Stimulated activated naive B cell treated with anti-CD40 and anti-IgM and Interleukin-4, amounts not matched to agents 10 μg/mL and 1 μg/mL and 100 μg/mL, for 72 hours (primary cell): ENCODE results near the gene BUD13.
"Not testable (repeated sequence)": the region's sequence is repeated elsewhere in the genome, so short reads cannot be mapped to it uniquely, and the experiment has no call there.

Source experiments
- ATAC-seq, 2 donors: fragments of 150-1000 bp; cut with Tn5 transposase; replicated peaks; 2 replicates each; pipeline ENCODE4 v1.10.0; 2021; ENCODE audit warnings: moderate library complexity in 1 of 2
- DNase-seq: peaks from one replicate; pipeline ENCODE4 v3.0.0; 2021
- H3K27ac Mint-ChIP-seq: one replicate; pipeline ENCODE4 v1.8.0; 2022; ENCODE audit warnings: mild to moderate bottlenecking, mixed read lengths
- H3K27me3 Mint-ChIP-seq, 2 donors: one replicate each; pipeline ENCODE4 v1.8.0; 2022; ENCODE audit warnings: mixed read lengths in 2 of 2
- H3K36me3 Mint-ChIP-seq, 2 donors: one replicate each; pipeline ENCODE4 v1.8.0; 2022; ENCODE audit warnings: mixed read lengths in 2 of 2, mild to moderate bottlenecking in 1 of 2
- H3K4me1 Mint-ChIP-seq, 2 donors: one replicate each; pipeline ENCODE4 v1.8.0; 2022; ENCODE audit warnings: mixed read lengths in 2 of 2, mild to moderate bottlenecking in 1 of 2
- H3K4me3 Mint-ChIP-seq, 2 donors: one replicate each; pipeline ENCODE4 v1.8.0; 2022; ENCODE audit warnings: mild to moderate bottlenecking in 2 of 2, mixed read lengths in 2 of 2, moderate library complexity in 1 of 2
- H3K9me3 Mint-ChIP-seq, 2 donors: one replicate each; pipeline ENCODE4 v1.8.0; 2022; ENCODE audit warnings: mixed read lengths in 2 of 2, mild to moderate bottlenecking in 1 of 2

BUD13 gene

DNA sequence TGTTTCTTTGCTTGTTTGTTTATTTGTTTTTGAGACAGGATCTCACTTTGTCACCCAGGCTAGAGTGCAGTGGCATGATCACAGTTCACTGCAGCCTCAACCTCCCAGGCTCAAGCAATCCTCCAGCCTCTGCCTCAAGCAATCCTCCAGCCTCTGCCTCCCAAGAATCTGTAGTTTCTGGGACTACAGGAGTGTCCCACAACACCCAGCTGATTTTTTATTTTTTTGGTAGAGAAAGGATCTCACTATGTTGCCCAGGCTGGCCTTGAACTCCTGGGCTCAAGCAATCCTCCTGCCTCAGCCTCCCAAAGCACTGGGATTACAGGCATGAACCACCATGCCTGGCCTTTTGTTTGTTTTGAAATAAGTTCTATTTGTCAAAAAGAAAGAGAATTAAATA lies 28.9 kb upstream of the BUD13 start:
- H3K27me3 Mint-ChIP-seq: peaks cover 30 to 35% of the 10 kb centered on the region in 2 donors
- not testable (repeated sequence) for DNase-seq, H3K4me3 Mint-ChIP-seq, H3K27ac Mint-ChIP-seq, H3K36me3 Mint-ChIP-seq, H3K9me3 Mint-ChIP-seq, ATAC-seq, H3K4me1 Mint-ChIP-seq

DNA sequence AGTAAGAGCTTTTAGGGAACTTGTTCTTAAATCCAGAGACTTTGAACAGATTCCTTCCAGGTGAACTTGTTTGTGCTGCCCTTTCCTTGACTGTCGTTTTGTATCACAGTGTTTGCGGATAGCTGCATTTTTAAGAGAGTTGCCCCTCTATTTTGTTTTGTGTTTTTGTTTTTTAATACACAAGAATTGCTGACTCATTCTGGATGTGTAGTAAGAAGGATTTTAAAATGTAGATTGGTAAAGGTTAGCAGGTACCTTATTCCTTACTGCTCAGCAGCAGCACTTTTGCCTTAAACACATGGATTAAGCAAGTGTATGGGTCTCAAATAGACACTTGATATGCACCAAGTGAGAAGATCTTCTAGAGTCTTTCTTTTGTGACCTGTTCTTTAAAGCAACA lies 27.8 kb upstream of the BUD13 start:
- ATAC-seq (no peak), DNase-seq (no peak)
- H3K4me1 Mint-ChIP-seq: no peaks in the 10 kb centered on the region
- H3K27me3 Mint-ChIP-seq: peaks cover 30 to 35% of the 10 kb centered on the region in 2 donors
- H3K36me3 Mint-ChIP-seq: no peaks in the 10 kb centered on the region
- no peak overlapping the region for H3K4me3 Mint-ChIP-seq
- H3K27ac Mint-ChIP-seq: no peak overlapping the region
- no peaks in the 10 kb centered on the region for H3K9me3 Mint-ChIP-seq

DNA sequence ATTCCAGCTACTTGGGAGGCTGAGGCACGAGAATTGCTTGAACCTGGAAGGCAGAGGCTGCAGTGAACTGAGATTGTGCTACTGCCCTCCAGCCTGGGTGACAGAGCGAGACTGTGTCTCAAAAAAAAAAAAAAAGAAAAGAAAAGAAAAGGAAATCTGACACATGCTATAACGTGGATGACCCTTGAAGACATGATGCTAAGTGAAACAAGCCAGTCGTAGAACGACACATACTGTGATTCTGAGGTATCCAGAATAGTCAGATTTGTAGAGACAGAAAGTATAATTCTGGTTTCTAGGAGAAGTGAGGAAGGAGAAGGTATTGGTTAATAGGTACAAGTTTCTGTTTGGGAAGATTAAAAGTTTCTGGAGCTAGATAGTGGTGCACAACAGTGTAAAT lies 25.6 kb upstream of the BUD13 start:
- Mint-ChIP-seq H3K4me3 (no peak overlapping the region), H3K4me1 (no peaks in the 10 kb centered on the region), H3K36me3 (no peaks in the 10 kb centered on the region), H3K27me3 (peaks cover 23 to 28% of the 10 kb centered on the region in 2 donors), H3K9me3 (no peaks in the 10 kb centered on the region), H3K27ac (no peak overlapping the region)
- ATAC-seq (peak in 1 of 2 donors; percentile 31), DNase-seq (no peak)

DNA sequence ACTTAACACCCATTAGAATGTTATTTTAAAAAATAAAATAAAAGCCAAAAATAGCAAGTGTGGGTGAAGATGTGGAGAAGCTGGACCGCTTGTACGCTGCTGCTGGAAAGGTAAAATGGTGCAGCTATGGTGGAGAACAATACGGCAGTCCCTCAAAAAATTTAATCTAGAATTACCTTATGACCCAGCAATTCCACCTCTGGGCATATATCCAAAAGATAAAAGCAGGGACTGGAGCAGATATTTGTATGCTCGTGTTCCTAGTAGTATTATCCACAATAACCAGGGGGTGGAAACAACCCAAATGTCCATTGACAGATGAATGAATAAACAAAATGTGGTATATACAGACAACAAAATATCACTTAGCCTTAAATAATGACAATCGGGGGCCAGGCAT lies 25.0 kb upstream of the BUD13 start:
- H3K4me1 Mint-ChIP-seq: no peaks in the 10 kb centered on the region
- H3K4me3 Mint-ChIP-seq: no peak overlapping the region
- no peak overlapping the region for H3K27ac Mint-ChIP-seq
- H3K27me3 Mint-ChIP-seq: peaks cover 20 to 25% of the 10 kb centered on the region in 2 donors
- no peak for ATAC-seq
- no peaks in the 10 kb centered on the region for H3K36me3 Mint-ChIP-seq
- no peaks in the 10 kb centered on the region for H3K9me3 Mint-ChIP-seq
- no peak for DNase-seq

DNA sequence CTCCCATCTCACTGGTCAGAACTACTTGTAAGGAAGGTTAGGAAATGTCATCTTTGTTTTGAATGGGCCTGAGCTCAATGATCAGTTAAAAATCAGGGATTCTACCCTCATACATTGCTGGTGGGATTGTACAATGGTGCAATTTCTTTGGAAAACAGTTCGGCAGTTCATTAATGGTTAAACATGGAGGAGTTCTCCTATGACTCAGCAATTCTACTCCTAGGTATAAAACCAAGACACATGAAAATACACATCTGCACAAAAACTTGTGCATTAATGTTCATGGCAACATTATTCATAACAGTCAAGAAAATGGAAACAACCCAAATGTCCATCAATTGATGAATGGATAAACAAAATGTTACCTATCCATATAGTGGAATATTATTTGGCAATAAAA lies 23.8 kb upstream of the BUD13 start:
- ATAC-seq (no peak), DNase-seq (no peak)
- Mint-ChIP-seq H3K9me3 (no peaks in the 10 kb centered on the region), H3K27ac (no peak overlapping the region), H3K4me3 (no peak overlapping the region), H3K4me1 (peaks cover 0 to under 1% of the 10 kb centered on the region in 2 donors), H3K36me3 (no peaks in the 10 kb centered on the region), H3K27me3 (peaks cover 17 to 18% of the 10 kb centered on the region in 2 donors)

DNA sequence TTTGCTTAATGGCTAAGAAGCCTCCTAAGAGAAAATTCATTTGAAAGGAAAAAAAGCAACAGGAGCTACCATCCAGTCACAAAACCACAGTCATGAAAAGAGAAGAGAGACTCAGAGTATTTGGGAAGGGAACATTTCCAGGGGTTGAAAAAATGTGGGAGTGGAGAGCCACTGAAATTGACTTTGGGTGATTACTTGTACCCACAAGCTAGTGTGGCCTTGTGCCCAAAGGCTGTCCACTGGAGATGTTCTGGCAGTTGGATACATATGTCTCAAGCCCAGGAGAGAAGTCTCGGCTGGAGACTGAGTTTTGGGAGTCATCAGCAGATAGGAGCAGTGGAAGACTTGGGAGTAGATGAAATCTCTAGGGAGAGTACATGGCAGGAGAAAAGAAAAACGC lies 22.1 kb upstream of the BUD13 start:
- no peak for DNase-seq
- peaks cover 3 to 11% of the 10 kb centered on the region in 2 donors for H3K4me1 Mint-ChIP-seq
- no peaks in the 10 kb centered on the region for H3K36me3 Mint-ChIP-seq
- ATAC-seq: no peak
- H3K9me3 Mint-ChIP-seq: no peaks in the 10 kb centered on the region
- no peak overlapping the region for H3K27ac Mint-ChIP-seq
- H3K4me3 Mint-ChIP-seq: no peak overlapping the region
- H3K27me3 Mint-ChIP-seq: peaks cover 19 to 21% of the 10 kb centered on the region in 2 donors

DNA sequence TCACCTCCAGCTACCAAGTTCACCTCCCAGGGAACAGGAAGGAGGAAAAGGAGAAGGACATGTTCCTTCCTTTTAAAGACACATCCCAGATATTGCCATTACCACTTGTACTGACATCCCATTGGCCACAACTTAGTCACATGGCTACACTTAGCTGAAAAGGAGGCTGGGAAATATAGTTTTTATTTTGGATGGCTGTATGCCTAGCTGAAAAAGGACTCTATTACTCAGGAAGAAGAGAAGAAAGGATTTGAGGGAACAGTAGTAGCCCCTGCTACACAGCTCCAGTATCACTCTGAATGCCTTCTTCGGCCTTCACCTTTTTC lies 20.9 kb upstream of the BUD13 start:
- Mint-ChIP-seq H3K27ac (no peak overlapping the region), H3K27me3 (peaks cover 8 to 10% of the 10 kb centered on the region in 2 donors), H3K9me3 (no peaks in the 10 kb centered on the region), H3K4me1 (peaks cover 3 to 11% of the 10 kb centered on the region in 2 donors), H3K36me3 (no peaks in the 10 kb centered on the region), H3K4me3 (no peak overlapping the region)
- DNase-seq (no peak), ATAC-seq (no peak)

DNA sequence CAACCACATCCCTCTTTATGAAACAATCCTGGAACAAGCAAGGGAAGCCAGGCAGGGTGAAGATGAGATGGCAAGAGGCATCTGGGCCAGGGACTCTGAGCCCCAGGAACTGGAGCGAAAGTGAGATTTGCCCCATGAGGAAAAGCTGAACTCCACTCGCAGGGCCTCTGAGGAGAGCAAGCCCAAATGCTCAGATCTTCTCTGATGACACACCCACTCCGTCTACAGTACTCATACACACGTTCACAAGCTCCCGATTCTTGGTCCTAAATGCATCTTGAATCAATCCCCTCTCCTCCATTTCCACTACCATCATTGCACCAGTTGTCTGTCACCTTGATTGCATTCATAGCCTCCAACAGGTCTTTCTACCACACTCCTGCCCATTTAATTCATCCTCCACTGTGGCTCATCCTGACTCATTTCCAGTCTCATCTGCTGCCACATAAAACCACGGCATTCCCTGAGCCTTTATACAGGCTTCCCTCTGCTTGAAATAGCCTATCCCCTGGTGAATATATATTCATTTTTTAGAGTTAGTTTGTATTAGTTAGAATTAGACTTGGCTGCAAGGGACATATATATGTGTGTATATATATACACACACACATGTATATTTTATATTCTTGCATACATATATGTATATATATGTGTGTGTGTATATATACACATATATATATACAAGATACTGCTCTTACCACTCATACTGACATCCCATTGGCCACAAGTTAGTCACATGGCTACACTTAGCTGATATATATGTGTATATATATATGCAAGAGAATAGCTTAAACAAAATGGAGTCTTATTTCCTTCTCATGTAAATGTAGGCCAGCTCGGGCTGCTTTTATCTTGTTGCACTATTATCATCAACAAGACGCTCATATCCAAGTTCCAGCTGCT lies 20.3 kb upstream of the BUD13 start:
- ATAC-seq: no peak
- H3K4me1 Mint-ChIP-seq: peaks cover 8 to 18% of the 10 kb centered on the region in 2 donors
- H3K36me3 Mint-ChIP-seq: no peaks in the 10 kb centered on the region
- H3K27me3 Mint-ChIP-seq: peaks cover 7 to 10% of the 10 kb centered on the region in 2 donors
- no peak overlapping the region for H3K27ac Mint-ChIP-seq
- no peak for DNase-seq
- no peak overlapping the region for H3K4me3 Mint-ChIP-seq
- H3K9me3 Mint-ChIP-seq: no peaks in the 10 kb centered on the region

DNA sequence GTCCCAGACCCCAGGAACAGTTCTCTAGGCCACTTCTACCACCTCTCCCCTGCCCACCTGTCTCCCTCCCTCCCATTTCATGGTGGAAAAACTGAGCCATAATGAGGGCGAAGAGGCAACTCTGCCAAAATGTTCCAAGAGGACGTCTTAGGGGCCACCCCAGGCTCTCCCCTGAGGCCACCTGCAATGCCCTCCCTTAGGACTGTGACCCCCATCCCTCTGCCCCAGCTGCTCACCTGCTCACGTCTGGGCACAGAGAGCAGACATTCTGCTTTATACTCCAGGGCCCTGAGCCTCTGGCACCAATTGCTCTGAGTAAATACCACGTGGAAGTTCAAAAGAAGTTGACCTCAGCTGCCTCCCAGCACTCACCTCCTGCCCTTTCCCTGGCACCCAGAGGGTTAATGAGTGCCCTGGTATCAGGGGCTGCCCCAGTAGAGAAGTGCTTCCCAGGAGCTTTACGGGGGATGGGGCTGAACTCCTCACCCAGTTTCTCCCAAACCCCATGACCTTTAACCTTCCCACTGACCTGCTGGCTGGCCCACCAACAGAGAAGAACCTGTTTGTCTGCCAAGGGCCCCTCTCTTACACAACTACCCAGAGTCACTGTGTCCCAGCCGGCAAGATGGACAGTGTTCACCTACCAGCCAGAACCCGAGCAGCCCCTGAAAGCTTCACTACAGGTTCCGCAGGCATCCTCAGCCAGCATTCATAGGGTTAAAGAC lies 19.5 kb upstream of the BUD13 start:
- no peak overlapping the region for H3K4me3 Mint-ChIP-seq
- no peak overlapping the region for H3K27ac Mint-ChIP-seq
- no peaks in the 10 kb centered on the region for H3K9me3 Mint-ChIP-seq

DNA sequence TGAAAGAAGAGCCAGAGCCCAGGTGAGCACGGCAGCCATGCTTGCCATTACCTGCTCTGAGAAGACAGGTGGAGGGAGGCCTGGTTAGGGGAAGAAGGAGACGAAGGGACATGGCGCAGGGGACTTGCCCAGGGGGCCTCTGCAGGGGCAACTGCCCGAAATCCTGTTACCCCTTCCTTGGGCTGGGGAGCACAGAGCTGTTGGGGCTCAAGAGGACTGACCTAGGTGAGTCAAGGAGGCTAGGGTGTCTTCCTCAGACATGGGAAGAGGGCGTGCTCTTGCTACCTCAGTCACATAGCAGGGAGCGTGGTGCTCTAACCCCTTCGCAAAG lies 19.0 kb upstream of the BUD13 start, which contains the start of gene APOA5:
TSS of gene APOA5 (minus strand) at position 67 of the 331 bp plus-strand sequence. CDS start at position 48, 19 bp downstream.
- ATAC-seq (no peak), DNase-seq (no peak)
- H3K36me3 Mint-ChIP-seq: peaks cover 3 to 8% of the 10 kb centered on the region in 2 donors
- peaks cover 13 to 26% of the 10 kb centered on the region in 2 donors for H3K4me1 Mint-ChIP-seq
- H3K4me3 Mint-ChIP-seq: peak within 1 kb of the TSS in 1 of 2 donors; percentile 19
- H3K9me3 Mint-ChIP-seq: no peaks in the 10 kb centered on the region
- H3K27me3 Mint-ChIP-seq: peaks cover 7 to 10% of the 10 kb centered on the region in 2 donors
- no peak within 1 kb of the TSS for H3K27ac Mint-ChIP-seq

More for the DNA sequence above, 19.5 kb upstream of the BUD13 start:
- Mint-ChIP-seq H3K4me1 (peaks cover 8 to 21% of the 10 kb centered on the region in 2 donors), H3K27me3 (peaks cover 7 to 10% of the 10 kb centered on the region in 2 donors), H3K36me3 (peaks cover 0 to 3% of the 10 kb centered on the region in 2 donors)
- ATAC-seq (no peak), DNase-seq (no peak)

DNA sequence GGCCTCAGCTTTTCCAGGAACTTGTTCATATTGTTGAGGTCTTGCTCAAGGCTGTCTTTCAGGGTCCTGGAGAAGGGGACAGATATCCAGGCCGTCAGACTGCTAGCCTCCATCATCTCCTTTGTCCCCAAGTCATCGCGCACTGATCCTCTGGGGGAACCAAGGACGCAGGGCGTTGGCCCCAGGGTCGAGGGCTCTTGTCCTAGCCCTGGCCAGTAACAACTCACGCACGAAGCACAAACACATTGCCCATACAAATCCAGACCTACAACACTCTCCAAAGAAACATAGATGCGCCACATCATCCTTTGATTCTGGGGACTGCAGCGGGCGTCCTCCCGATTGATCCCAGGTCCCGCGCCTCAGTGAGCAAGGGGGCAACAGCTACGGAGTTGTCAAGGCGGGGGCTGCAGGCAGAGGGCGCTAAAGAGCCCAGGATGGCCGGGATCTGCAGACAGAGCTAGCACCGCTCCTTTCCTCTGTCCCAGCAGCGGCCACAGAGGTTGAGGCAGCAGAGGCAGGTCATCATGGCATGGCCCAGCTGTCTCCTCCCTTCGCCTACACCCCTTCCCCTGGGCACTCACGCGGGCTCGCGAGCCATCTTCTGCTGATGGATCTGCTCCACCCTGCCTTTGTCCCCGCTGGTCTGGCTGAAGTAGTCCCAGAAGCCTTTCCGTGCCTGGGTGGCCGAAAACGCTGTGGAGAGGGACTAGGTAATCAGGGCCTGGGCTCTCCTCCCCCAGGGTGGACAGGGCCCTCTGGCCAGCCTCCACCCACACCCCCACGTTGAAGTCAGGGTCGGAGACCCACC lies 18.4 kb upstream of the BUD13 start:
- no peak overlapping the region for H3K27ac Mint-ChIP-seq
- peaks cover 3 to 12% of the 10 kb centered on the region in 2 donors for H3K36me3 Mint-ChIP-seq
- H3K27me3 Mint-ChIP-seq: peaks cover 7 to 10% of the 10 kb centered on the region in 2 donors
- peaks cover 13 to 30% of the 10 kb centered on the region in 2 donors for H3K4me1 Mint-ChIP-seq
- DNase-seq (peak; percentile 44), ATAC-seq (peak; percentile 49 to 56)
- H3K9me3 Mint-ChIP-seq: no peaks in the 10 kb centered on the region
- peak overlapping the region in 1 of 2 donors; percentile 19 for H3K4me3 Mint-ChIP-seq

DNA sequence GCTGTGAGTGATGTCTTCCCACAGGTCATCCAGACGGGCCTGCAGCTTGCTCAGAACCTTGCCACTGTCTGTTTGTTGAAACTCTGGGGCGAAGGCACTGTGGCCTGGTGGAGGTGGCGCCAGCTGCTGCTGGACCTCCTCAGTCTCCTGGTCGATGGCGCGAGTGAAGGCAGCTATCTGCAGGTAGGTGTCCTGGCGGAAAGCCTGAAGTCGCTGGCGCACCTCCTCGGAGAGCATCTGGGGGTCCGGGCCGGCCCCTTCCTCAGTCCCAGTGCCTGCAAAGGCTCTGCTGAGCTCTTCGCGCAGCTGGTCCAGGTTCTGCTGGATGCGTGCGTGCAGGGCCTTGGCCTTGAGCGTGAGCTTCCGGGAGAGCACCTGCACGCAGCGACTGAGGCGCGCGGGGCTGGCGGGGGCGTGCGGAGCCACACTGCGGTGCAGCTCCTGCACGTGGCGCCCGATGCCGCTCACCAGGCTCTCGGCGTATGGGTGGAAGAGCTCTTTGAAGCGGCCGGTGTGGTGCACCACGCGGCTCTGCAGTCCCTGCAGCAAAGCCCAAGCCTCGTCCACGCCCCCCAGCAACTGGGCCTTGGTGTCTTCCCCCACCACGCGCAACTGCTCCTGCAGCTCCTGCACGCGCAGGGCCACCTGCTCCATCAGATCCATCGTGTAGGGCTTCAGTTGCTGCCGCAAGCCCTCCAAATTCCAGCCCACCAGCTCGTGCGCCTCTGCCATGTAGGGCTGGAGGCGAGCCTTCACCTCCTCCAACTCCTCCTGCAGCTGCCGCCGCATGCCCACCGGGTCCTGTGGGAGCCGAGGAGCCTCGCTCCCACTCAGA lies 17.6 kb upstream of the BUD13 start:
- H3K27me3 Mint-ChIP-seq: peaks cover 7 to 10% of the 10 kb centered on the region in 2 donors
- no peak overlapping the region for H3K27ac Mint-ChIP-seq
- H3K4me3 Mint-ChIP-seq: no peak overlapping the region
- H3K9me3 Mint-ChIP-seq: no peaks in the 10 kb centered on the region
- H3K36me3 Mint-ChIP-seq: peaks cover 5 to 17% of the 10 kb centered on the region in 2 donors
- no peak for DNase-seq
- peaks cover 14 to 33% of the 10 kb centered on the region in 2 donors for H3K4me1 Mint-ChIP-seq
- ATAC-seq: no peak

DNA sequence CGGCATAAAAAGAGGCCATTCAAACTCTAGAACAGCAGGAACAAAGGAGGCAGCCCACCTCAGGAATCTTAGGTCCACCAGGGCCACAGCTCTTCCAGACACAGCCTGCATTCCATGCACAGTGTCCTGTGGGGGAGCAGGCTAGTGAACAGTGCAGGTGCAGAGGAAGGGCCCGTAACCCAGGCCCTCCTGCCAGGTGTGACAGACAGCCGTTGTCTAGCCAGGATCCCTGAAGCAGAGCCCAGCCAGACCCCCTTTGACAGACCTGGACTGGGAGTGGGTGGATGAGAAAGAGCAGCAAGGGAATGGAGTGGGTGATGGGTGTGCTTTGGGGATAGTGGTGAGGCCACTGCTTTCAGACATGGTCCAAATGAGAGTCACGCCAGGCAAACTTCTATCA lies 16.2 kb upstream of the BUD13 start:
- H3K27me3 Mint-ChIP-seq: peaks cover 7 to 10% of the 10 kb centered on the region in 2 donors
- no peak overlapping the region for H3K27ac Mint-ChIP-seq
- H3K4me3 Mint-ChIP-seq: peak overlapping the region in 1 of 2 donors; percentile 96
- H3K4me1 Mint-ChIP-seq: peaks cover 19 to 39% of the 10 kb centered on the region in 2 donors
- peaks cover 19 to 31% of the 10 kb centered on the region in 2 donors for H3K36me3 Mint-ChIP-seq
- ATAC-seq: no peak
- DNase-seq: no peak
- H3K9me3 Mint-ChIP-seq: no peaks in the 10 kb centered on the region
